Mucosa of descending colon (tissue), 3 donors: ENCODE results near the gene GRB10. TPM values are rescaled to one million over a fixed set of nuclear protein-coding genes. Genes with fewer than 3 reads are reported as not detected.

Source experiments
- ATAC-seq: fragments of 200-7000 bp; cut with Tn5 transposase; one replicate; pipeline ENCODE4 v1.9.1; 2020; ENCODE audit warnings: mild to moderate bottlenecking, moderate library complexity
- DNase-seq, 3 donors: peaks; one replicate each; pipeline ENCODE4 v3.0.0-alpha.2; 2020
- H3K36me3 ChIP-seq: fragments of 200-600 bp; one replicate; pipeline ENCODE4 v1.8.0; 2021; ENCODE audit warnings: low read depth, mild to moderate bottlenecking
- H3K4me1 ChIP-seq: fragments of 200-600 bp; one replicate; pipeline ENCODE4 v1.8.0; 2021; ENCODE audit warnings: low read depth, mild to moderate bottlenecking
- H3K4me3 ChIP-seq: fragments of 200-600 bp; one replicate; pipeline ENCODE4 v1.8.0; 2021; ENCODE audit warnings: mild to moderate bottlenecking
- H3K9me3 ChIP-seq: fragments of 200-600 bp; one replicate; pipeline ENCODE4 v1.8.0; 2021; ENCODE audit warnings: mild to moderate bottlenecking
- intact Hi-C, 2 donors: fragments of 100-400 bp; cut with DNase I in 1 of 2; cut with micrococcal nuclease in 1 of 2; formaldehyde crosslinking; loops; one replicate each; pipeline versions ENCODE4 v1.11.0 to v1.11.1; 2022; cut with DNase I, micrococcal nuclease
- total RNA-seq, 3 donors: library from RNA; stranded (reverse); fragmentation: NEBNext Ultra II Directional in 2 of 3; extraction: Animal tissue kit (Norgen Biotek cat#: 25700) in 2 of 3; gene quantifications; one replicate each; pipeline versions ENCODE4 v1.2.1 to v1.2.4, GENCODE V29; 2021 to 2023
- TF ChIP-seq, protein P1 (sequence below): fragments of 200-600 bp; IDR thresholded peaks from one replicate; pipeline ENCODE4 v1.8.0; 2022; ENCODE audit warnings: antibody characterized with exemption, mild to moderate bottlenecking
- donor health status: DM: no; HTN: no; CAD: no; lungs with moderate emphysema.
- donor health status: DM: no; HTN: no; CAD: no.
- donor health status: DM: no; HTN: yes; CAD: no.

GRB10 gene
- total RNA-seq, 3 donors from 2014 or later: 9.4 to 56.8 (median 13.0) TPM

DNA sequence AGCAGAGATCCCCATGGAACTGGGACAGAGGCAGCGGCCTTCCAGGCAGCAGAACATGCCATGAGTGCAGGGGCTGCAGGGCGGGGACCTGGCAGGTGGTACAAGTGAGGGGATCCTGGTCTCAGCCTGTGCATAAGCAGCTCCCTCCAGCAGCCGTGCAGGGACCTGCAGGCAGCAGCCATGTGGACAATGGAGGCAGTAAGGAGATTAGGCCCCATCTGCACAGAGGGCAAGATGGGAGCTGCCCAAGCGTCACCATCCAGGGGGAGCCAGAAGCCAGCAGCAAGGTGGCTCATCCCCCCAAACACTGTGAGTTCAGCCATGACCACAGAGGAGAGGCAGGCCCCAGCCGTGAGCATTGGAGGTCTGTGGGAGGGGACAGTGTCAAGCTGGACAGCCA, 220.6 kb downstream of the GRB10 start:
- DNase-seq (no peak), ATAC-seq (no peak)
- TF ChIP-seq, protein P1, sequence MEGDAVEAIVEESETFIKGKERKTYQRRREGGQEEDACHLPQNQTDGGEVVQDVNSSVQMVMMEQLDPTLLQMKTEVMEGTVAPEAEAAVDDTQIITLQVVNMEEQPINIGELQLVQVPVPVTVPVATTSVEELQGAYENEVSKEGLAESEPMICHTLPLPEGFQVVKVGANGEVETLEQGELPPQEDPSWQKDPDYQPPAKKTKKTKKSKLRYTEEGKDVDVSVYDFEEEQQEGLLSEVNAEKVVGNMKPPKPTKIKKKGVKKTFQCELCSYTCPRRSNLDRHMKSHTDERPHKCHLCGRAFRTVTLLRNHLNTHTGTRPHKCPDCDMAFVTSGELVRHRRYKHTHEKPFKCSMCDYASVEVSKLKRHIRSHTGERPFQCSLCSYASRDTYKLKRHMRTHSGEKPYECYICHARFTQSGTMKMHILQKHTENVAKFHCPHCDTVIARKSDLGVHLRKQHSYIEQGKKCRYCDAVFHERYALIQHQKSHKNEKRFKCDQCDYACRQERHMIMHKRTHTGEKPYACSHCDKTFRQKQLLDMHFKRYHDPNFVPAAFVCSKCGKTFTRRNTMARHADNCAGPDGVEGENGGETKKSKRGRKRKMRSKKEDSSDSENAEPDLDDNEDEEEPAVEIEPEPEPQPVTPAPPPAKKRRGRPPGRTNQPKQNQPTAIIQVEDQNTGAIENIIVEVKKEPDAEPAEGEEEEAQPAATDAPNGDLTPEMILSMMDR: no peak
- intact Hi-C loops: no loop called here
- no peaks in the 10 kb centered on the region for H3K4me1 ChIP-seq
- H3K4me3 ChIP-seq: no peak overlapping the region
- H3K9me3 ChIP-seq: no peaks in the 10 kb centered on the region
- no peaks in the 10 kb centered on the region for H3K36me3 ChIP-seq

DNA sequence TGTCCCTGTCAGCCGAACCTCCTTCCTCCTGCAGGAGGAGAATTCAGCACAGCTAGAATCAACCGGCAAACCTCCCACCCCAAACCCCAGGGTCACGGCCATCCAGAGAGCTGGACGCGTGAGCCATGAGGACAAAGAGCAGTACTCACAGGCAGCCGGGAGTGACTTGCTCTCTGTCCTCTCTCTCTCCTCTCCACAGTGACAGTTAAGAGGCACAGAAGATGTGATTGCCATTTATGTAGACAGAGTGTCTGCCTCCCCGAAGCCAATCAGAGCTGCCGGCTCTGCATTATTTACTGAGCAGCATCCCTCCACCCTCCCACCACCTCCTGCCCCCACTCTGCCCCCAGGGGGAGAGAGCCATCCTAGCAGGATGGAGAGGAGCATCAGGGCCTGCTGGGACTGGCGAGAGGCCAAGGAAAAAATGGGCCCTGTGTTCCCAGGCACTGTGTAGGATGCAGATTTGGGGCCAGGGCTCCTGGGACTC, 221.8 kb downstream of the GRB10 start:
- Histone ChIP-seq H3K4me1 (no peaks in the 10 kb centered on the region), H3K4me3 (no peak overlapping the region), H3K36me3 (no peaks in the 10 kb centered on the region), H3K9me3 (no peaks in the 10 kb centered on the region)
- ATAC-seq (no peak), DNase-seq (no peak)
- TF ChIP-seq, protein P1: no peak
- intact Hi-C loops: no loop called here

DNA sequence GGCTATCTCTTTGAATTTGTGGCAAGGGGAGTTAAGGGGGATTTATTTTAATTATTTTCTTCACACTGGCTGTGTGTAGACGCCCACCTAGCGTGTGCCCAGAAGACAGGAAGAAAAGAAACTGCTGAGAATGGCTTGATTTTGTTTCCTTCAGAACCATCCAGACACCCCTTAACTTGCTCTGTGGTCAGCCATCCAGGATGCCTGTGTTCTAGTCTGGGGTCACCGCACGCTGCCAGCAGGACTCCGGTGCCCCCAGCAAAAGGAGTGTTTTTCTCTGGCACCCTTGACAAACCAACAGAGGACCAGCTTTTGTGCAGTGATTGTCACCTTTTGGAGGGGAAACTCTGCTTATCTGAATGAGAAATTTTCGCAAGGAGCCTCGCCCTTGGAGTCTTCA, 222.8 kb downstream of the GRB10 start:
- no peaks in the 10 kb centered on the region for H3K9me3 ChIP-seq
- no peaks in the 10 kb centered on the region for H3K4me1 ChIP-seq
- TF ChIP-seq, protein P1: no peak
- intact Hi-C loops: no loop called here
- no peak for ATAC-seq
- no peak overlapping the region for H3K4me3 ChIP-seq
- no peaks in the 10 kb centered on the region for H3K36me3 ChIP-seq
- DNase-seq: no peak

DNA sequence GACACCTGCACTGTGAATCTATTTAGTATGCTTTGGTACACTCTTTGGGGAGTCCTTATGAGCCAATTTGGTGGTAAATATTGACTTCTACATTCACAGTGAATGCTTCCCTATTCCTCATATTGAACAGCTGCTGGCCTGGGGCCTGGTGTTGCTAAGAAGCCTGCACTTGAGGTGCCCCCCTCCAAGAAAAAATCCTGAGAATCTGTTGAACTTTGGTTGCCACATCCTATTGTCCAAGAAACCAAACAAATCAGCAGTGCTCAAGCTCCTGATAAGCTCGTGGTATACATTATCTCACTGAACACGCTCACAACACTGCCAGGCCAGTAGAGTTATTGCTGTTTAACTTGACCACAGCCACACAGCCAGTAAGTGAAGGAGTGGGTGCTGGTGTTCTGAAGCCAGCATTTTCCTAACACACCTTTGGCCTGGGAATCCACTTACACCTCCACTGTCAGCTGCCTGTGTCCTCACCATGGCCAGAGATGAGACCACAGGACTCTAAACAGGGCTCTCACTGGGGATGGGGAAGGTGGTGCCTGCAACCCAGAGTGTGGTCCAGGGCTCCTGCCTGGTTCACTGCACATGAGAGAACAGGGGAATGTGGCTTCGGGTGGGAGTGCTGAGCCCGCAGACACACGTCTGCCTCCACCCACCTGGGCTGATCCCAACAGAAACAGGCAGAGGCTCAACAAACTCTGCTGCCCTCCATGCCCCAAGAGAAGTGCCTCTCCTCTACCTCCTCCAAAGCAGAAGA, 224.2 kb downstream of the GRB10 start:
- intact Hi-C loops: no loop called here
- Histone ChIP-seq H3K9me3 (no peaks in the 10 kb centered on the region), H3K36me3 (no peaks in the 10 kb centered on the region), H3K4me1 (no peaks in the 10 kb centered on the region), H3K4me3 (no peak overlapping the region)
- peak; percentile 26 for ATAC-seq
- DNase-seq: no peak
- TF ChIP-seq, protein P1: no peak

DNA sequence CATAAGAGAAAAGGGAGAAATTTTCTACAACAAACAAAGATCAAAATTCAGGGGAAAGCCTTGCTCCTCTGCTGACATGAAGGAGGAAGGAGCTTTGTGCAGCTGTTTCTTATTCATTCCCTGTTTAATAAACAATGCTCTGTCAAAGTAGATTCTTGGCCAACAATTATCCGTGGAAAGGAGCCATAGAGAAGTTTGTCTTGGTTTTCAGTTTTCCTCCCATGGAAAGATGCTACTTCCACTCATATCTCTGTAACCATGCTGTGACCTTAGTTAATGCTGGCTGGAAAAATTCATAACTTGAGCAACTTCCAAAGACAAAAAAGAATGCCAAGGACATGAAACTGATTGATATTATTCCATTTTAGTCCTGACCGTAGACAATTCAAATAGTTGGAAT, 225.6 kb downstream of the GRB10 start:
- TF ChIP-seq, protein P1: no peak
- H3K4me1 ChIP-seq: no peaks in the 10 kb centered on the region
- no peaks in the 10 kb centered on the region for H3K36me3 ChIP-seq
- DNase-seq: no peak
- intact Hi-C loops: no loop called here
- no peaks in the 10 kb centered on the region for H3K9me3 ChIP-seq
- ATAC-seq: no peak
- H3K4me3 ChIP-seq: no peak overlapping the region
